Activated CD4-positive, alpha-beta T cell treated with anti-CD3 and anti-CD28 coated beads for 48 hours (primary cell): ENCODE data around the gene NETO2.
"Not testable (repeated sequence)": the region's sequence is repeated elsewhere in the genome, so short reads cannot be mapped to it uniquely, and the experiment has no call there.

Source experiments
- DNase-seq: peaks from one replicate; pipeline ENCODE4 v3.0.0-alpha.2; 2020

NETO2 gene, protein sequence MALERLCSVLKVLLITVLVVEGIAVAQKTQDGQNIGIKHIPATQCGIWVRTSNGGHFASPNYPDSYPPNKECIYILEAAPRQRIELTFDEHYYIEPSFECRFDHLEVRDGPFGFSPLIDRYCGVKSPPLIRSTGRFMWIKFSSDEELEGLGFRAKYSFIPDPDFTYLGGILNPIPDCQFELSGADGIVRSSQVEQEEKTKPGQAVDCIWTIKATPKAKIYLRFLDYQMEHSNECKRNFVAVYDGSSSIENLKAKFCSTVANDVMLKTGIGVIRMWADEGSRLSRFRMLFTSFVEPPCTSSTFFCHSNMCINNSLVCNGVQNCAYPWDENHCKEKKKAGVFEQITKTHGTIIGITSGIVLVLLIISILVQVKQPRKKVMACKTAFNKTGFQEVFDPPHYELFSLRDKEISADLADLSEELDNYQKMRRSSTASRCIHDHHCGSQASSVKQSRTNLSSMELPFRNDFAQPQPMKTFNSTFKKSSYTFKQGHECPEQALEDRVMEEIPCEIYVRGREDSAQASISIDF

DNA sequence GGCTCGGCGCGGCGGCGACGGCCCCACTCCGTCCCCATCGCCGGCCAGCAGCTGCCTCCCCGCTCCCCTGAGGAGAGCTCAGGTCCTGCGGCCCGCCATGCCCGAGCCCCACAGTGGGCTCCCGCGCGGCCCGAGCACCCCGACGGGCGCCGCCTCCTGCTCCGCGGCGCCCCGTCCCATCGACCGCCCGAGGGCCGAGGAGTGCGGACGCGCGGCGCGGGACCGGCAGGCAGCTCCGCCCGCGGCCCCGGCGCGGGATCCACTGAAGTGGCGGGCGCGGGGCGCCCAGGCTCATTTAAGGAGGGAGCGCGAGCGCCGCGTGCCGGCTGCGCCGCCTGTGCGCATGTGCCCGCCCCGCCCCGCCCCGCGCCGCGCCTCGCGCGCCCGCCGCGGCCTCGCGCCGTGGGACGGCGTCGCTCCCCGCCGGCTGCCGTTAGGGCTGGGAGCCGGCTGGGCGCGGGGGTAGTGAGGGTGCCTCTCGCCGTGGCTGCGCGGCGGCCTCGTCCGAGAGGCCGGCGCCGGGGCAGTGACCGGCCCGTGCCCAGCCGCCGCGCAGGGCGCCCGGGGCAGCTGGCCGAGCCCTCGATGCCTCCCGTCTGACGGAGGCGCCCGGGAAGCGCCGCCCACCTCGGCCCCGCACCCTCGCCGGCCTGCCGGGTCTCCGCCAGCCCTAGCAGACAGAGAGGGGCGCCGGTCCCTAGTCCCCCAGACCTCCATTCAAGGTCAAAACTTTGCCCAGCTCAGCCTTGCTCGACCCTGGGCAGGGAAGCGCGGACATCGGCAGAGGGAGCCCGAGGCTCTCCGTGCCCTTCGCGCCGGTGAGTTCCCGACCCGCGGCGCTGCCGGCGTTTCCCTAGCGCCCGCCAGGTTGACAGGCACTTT is at the start of gene NETO2:
TSS of gene NETO2 (minus strand) at position 269 of the 882 bp plus-strand sequence. CDS start 333 bp downstream, outside the sequence.
- DNase-seq: peak; percentile 69

DNA sequence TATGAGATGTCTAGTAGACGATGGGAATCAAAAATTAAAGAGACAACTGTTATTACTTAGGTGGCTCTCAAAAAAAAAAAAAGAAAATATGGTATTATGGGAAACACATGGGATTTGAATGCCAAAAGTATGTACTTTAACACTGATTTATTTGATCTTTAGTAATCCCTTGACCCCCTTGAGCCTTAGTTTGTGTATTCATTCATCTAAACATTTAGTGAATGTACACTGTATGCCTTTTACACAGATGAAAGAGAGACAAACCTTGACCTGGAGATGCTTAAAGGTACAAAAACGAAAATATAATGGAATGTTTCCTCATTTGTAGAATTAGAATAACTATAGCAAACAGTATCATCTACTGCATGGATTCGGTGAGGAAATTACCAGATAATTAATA is 38.6 kb upstream of the NETO2 start:
- no peak for DNase-seq

DNA sequence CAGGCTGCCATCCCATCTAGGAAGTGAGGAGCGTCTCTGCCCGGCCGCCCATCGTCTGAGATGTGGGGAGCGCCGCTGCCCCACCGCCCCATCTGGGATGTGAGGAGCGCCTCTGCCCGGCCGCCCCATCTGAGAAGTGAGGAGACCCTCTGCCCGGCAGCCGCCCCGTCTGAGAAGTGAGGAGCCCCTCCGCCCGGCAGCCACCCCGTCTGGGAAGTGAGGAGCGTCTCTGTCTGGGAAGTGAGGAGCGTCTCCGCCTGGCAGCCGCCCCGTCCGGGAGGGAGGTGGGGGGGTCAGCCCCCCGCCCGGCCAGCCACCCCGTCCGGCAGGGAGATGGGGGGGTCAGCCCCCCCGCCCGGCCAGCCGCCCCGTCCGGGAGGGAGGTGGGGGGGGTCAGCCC is 37.3 kb upstream of the NETO2 start:
- DNase-seq: not testable (repeated sequence)

DNA sequence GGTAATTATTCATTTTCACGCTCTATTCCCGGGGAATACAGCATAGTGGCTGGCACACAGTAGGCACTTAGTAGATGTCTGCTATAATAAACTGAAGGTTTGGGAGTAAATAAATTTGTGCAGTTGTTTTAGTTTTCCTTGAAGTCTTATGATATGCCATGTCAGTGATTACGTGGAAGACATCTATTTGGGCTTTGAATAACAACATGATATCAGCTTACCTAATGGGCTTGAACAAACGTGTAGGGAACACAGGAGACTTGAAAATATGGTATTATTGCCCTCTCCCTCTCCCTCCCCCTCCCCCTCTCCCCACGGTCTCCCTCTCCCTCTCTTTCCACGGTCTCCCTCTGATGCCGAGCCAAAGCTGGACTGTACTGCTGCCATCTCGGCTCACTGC is 36.3 kb upstream of the NETO2 start:
- DNase-seq: no peak

DNA sequence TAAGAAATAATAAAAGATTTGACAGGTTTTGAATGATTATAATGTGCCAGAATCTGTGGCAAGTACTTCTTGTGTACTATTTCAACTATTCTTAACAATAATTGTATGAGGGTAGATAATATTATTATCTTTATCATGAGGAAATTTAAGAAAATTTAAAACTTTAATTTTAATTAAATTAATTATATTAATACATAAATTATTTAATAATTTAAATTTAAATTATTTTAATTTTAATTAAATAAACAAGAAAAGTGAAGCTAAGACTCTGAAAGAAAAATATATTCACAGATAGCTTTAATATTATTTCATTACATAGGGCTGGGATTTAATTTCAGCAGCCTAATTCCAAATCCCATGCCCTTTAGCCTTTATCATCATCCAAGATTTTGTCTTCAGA is 31.4 kb upstream of the NETO2 start:
- no peak for DNase-seq

DNA sequence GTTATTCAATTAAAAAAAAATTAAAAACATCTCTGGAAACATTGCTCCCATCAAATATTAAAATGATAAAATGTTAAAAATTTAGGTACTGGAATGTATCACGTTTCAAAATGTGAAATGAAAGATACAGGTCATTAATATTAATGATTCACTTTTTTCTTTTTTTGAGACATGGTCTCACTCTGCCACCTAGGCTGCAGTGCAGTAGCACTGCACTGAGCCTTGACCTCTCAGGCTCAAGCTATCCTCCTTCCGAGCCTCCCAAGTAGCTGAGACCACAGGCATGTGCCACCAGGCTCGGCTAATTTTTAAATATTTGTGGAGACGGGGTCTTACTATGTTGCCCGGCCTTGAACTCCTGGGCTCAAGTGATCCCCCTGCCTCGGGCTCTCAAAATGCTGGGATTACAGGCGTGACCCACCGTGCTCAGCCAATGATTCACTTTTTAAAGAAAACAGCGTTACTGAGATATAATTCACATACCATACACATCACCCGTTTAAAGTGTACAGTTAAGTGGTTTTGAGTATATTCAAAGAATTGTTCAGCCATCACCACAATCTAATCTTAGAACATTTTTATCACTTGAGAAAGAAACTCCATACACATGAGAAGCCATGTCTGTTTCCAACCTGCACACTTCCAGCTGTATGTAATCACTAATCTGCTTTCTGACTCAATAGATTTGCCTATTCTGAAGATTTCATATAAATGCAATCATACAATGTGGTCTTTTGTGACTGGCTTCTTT is 19.1 kb upstream of the NETO2 start:
- DNase-seq: no peak

DNA sequence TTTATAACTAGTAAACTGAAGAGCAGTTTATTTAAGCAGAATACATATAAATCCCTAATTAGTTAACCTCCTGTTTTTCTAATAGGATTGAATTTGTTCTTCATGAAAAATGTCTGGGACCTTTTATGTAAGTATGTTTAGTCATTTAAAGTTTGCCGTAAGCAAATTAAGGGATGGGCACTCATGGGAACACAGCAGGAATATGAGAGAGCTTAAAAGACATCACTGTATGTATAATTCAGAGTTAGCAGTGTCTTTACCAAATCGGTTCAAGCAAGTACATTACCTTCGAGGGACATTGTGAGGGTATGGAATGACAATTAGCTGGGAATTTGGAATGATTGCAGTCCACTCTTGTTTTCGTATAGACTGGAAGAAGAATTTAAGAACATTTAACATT is 17.7 kb upstream of the NETO2 start:
- no peak for DNase-seq

DNA sequence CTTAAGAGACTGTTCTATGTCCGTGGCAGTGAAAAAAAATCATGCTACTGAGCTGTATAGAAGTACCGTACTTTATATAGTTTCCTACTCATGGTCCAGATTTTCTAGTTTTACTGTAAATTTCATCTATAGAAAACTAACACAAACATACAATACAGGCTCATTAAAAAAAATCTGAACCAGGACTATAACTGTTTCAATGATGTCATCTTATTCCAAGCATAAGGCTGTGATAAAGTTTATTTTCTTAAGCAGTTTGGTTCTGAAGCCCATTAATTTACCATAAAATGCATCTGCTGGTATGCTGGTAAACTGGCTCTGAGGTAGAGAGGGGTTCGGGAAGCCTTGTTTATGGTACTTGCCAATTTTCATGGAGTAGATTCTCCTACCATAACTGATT is 16.7 kb upstream of the NETO2 start:
- DNase-seq: no peak

DNA sequence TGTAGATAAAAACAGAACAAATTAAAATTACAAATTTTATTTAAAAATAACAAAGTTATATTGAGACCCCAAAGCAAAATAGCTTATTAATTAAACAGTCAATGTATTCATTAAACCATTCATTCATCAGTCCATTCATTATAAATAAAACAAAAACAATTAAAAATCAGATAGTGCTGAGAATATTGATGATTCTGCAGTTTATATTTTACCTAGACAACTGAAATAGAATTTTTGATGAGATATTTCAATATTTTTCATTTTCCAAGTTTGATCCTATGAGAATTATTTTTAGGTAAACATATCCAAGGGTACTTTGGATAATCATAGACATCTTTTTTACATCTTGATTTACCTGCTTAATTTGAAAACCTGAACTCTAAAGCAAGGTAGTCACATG is 15.2 kb upstream of the NETO2 start:
- DNase-seq: no peak

DNA sequence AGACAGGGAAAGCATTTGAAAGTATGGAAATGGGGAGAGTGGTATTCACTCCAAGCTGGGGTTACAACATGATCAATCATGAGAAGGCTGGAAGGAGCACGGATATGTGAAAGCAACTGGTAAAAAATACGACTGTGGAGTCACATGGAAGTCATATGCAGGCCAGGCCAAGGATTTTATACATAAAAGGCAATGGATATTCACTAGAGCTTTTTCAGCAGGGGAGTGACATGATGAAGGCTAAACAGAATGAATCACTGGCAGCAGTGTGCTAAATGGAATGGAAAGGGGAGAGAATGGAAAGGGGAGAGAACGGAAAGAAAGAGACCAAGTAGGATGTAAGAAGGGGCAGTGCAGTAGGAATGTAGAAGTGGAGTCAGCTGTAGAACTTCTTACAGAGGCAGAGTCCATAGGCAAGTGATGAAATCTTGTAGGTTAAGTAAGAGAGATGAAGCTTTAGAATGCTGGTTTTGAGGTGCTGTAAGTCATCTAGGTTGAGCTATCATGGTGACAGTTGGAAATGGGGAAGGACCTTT is 13.0 kb upstream of the NETO2 start:
- no peak for DNase-seq

DNA sequence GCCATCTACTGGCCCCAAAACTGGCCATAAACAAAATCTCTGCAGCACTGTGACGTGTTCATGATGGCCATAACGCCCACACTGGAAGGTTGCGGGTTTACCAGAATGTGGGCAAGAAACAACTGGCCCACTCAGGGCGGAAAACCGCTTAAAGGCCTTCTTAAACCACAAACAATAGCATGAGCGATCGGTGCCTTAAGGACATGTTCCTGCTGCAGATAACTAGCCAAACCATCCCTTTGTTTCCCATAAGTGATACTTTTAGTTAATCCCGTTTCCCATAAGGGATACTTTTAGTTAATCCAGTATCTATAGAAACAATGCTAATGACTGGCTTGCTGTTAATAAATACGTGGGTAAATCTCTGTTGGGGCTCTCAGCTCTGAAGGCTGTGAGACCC is 8.8 kb upstream of the NETO2 start:
- DNase-seq: not testable (repeated sequence)

DNA sequence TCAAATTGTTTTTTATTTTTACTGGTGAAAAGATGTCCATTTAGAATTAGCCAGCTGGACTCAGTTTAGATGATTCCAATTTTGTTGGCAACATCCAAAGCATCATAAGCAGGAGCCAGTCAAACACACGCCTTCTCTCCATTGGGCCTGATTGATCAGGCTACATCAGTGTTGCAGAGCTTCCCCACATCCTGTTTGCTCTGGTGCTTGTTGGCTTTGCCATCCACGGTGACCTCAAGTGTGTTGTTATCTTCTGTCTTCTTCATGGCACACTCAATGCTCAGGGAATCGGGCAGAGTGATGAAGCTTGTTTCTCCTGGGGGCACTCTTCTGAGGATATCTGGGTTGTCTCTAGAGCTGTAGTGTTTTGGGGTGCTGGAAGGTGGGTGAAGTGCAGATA is 6.3 kb upstream of the NETO2 start:
- DNase-seq: no peak

DNA sequence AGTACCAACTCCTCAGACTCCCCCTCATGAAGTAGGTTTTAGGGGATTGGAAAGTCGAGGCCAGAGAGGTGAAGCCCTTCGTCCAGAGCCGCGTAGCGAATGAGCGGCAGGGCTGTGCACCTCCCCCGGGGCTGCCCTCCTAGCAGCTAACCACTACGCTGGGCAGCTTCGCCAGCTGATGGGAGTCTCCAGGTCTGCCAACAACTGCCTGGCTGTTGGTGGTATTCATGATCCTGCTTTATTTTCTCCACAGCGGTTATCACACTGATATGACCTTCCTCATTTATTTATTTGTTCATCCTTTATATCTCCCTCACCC is 773 bp upstream of the NETO2 start:
- no peak for DNase-seq

DNA sequence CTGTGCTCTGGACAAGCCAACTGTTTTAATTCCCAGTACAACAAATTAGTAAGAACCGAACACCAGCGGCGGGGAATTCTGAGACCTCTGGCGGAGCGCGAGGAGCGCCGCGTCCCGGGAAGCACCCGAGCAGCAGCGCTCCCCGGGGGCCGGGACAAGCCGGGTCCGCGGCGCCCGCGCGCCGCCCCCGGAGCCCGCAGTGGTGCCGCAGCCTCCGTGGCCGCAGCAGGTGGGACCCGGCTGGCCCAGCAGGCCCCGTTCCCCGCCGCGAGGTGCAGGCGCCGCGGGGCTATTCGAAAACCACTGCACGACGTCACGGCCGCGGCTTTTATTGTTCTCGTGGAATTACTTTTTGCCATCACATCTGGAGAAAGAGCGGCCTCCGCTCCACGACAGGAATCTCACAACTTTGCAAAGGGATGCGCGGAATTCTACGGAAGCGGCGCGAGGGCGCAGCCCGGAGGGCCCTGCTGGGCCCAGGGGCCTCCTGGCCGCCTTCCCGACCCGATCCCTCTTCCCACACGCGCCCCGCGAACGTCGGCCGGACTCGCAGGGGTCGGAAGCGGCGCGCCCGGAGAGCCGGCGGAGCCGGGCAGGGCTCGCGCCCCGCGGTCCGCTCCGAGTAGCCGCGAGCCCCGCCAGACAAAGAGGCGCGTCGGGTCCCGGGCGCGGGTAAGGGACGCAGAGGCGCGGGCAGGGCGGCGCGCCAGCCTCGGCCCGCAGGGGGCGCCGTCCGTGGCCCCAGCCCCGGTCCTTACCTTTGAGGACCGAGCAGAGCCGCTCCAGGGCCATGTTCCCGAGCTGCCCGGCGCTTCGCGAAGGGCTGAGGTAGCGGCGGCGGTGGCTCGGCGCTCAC is 696 bp downstream of the NETO2 start:
- DNase-seq: peak; percentile 77

DNA sequence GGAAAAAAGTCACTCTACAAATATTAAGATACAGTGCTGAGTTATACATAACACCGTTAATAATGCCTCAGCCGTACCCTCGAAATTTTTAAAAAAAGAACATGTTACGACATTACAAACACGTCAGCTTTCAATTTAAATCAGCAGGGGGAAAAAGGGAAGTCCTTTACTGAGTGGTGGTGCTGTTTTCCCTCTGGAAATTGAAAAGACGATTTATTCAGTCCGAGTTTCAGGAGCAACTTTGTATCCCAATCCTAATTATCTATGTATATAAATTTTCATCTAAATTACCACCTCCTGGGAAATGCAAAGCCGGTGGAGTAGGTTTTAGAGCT is 1.3 kb downstream of the NETO2 start:
- no peak for DNase-seq

DNA sequence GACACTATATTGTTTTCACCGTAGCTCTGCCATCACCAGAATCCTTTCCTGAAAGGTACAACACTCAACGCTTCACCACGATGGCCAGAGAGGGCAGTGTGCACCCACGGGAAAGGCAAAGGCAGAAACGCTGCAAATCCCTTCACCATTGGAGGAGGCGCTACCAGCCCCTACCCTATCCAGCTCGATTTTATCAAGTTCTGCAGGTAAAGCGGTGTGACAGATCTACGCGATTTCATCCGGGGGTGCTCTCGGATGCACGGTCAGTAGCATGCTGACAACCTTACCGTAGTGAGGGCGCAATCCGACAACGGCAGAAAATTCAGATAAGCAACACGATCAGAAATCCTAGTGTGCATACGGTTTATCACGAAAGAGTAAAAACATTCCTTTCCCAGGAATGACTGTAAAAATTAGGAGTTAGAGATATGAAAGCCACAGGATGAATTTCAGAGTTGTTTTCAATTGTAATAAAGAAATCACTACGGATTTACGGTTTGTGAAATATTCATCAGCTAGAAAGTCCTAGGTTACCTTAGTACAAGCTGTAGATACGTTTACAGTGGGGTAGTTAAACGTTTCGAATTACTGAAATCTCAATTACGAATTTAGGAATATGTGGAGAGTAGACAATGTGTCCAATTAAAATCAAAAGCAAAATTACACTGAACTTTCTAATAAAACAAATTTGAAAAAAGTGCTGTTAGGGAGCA is 1.8 kb downstream of the NETO2 start:
- peak; percentile 90 for DNase-seq

DNA sequence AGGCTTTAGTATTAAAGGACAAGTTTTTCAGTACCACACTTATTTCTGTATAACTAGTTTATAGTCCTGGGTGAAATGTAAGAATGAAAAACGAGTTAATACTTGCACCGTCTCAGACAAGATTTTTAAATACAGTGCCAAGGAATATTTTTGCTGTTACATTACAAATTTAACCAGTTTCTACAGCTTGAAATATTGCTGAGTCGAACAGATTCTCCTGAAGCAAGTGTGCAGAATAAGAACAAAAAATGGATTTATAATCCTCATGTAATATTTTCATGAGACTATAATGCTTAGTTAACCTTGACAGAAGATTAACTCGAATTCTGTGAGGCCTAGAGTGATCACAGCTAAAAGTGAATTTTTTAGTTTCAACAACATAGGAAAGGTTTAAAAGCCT is 3.1 kb downstream of the NETO2 start:
- DNase-seq: no peak

DNA sequence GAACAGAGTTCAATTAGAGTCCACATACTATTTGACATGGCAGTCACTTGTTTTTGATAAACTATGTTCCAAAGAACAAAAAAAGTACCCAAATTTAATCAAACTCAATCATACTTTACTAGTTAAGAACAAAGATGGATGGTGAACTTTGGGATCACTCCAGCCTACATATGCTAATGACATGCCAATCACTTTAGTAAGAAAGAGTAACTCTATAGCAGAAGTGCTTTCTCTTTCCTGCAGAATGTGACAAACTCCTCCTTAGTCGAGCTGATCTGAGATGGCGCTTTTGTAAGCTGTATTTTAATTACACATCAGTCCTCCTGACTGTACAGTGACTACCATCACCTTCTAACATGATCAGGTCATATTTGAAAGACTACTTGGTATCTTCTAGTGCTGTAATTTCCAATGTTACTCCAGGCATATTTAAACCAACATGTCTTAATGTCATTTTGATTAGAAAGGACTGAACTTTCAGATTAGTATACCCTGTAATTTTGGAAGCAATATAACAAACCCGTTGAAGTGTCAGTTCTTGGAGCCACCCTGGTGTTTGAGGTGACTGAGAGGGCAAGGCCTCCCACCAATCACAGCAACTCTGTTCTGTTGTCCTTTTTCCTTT is 4.1 kb downstream of the NETO2 start:
- DNase-seq: no peak

DNA sequence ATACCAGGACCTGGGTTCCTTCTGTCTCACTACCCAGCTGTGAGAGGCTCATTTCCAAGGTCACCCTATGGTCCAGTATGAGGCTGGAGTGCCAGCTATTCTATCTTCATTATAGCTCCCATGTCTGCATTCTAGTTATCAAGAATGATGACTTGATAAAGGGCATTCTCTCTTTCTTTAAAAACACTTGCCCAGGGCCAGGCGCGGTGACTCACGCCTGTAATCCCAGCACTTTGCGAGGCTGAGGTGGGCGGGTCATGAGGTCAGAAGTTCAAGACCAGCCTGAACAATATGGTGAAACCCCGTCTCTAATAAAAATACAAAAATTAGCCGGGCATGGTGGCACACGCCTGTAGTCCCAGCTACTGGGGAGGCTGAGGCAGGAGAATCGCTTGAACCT is 5.8 kb downstream of the NETO2 start:
- DNase-seq: not testable (repeated sequence)

DNA sequence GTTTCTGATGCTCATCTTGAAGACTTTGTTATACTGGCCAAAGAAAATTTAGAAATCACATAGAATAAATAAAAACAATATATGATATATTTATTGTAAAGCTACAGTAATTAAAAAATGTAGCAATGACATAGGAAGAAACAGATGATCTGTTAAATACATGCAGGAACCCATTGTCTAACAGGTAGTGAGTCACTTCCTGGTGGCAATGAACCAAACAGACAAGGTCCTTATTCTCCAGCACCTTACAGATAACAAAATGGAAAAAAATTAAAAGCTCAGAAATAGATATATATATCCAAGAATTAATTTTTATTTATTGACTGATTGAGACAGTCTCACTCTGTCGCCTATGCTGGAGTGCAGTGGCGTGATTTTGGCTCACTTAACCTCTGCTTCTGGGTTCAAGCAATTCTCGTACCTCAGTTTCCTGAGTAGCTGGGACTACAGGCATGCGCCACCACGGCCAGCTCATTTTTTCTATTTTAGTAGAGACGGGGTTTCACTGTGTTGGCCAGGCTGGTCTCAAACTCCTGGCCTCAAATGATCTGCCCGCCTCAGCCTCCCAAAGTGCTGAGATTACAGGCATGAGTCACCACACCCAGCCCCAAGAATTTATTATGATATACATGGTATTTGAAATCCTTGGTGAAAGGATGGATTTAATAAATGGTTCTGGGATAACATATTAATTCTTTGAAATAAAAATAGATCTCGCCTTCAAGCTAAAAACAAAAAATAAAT is 7.5 kb downstream of the NETO2 start:
- DNase-seq: no peak
